Stimulated activated CD4-positive, alpha-beta T cell treated with anti-CD3 and anti-CD28 coated beads, Interleukin-2, amount 100 ng/mL, for 24 hours (primary cell): ENCODE data around the gene YLPM1.

Source experiments
- DNase-seq, 2 donors: peaks; one replicate each; pipeline ENCODE4 v3.0.0-alpha.2; 2020

The YLPM1 gene

GRCh38 chr14:74793506-74794155 lies 30.5 kb downstream of the YLPM1 start:
- no peak for DNase-seq

- DNase-seq = no peak
Measured at GRCh38 chr14:74794947-74795346, 31.8 kb downstream of the YLPM1 start.

- no peak for DNase-seq
Measured at GRCh38 chr14:74799765-74800164, 36.6 kb downstream of the YLPM1 start.

- no peak for DNase-seq
Measured at GRCh38 chr14:74800780-74801179, 37.7 kb downstream of the YLPM1 start.

GRCh38 chr14:74801396-74801795 lies 38.3 kb downstream of the YLPM1 start:
- no peak for DNase-seq

GRCh38 chr14:74804219-74804825 lies 41.2 kb downstream of the YLPM1 start:
- DNase-seq = no peak

- no peak for DNase-seq
Measured at GRCh38 chr14:74807853-74808545, 44.9 kb downstream of the YLPM1 start.

GRCh38 chr14:74816124-74816523 lies 53.0 kb downstream of the YLPM1 start:
- DNase-seq = no peak

- no peak for DNase-seq
Measured at GRCh38 chr14:74820288-74820687, 57.2 kb downstream of the YLPM1 start.

- no peak for DNase-seq
Measured at GRCh38 chr14:74821267-74821915, 58.3 kb downstream of the YLPM1 start.

GRCh38 chr14:74824997-74825396 lies 61.9 kb downstream of the YLPM1 start:
- no peak for DNase-seq

- no peak for DNase-seq
Measured at GRCh38 chr14:74826574-74826973, 63.5 kb downstream of the YLPM1 start.

GRCh38 chr14:74829251-74829650 lies 66.1 kb downstream of the YLPM1 start:
- no peak for DNase-seq

- DNase-seq = no peak
Measured at GRCh38 chr14:74832849-74833248, 69.7 kb downstream of the YLPM1 start.

- DNase-seq = no peak
Measured at GRCh38 chr14:74834692-74835392, 71.7 kb downstream of the YLPM1 start.

- no peak for DNase-seq
Measured at GRCh38 chr14:74835645-74836250, 72.6 kb downstream of the YLPM1 start.

GRCh38 chr14:74836251-74836960 lies 73.3 kb downstream of the YLPM1 start:
- DNase-seq = no peak

- no peak for DNase-seq
Measured at GRCh38 chr14:74838166-74838565, 75.0 kb downstream of the YLPM1 start.

GRCh38 chr14:74840603-74841030 lies 77.5 kb downstream of the YLPM1 start:
- no peak for DNase-seq

- peak in 1 of 2 donors; percentile 22 for DNase-seq
Measured at GRCh38 chr14:74841230-74842207, 78.4 kb downstream of the YLPM1 start.

- no peak for DNase-seq
Measured at GRCh38 chr14:74843653-74844052, 80.5 kb downstream of the YLPM1 start.
